H1 (cell line): ENCODE results near the gene DRC3. TPM values are rescaled to one million over a fixed set of nuclear protein-coding genes. Genes with fewer than 3 reads are reported as not detected.

Source experiments
- CTCF ChIA-PET: fragments of 300-600 bp; sonication (Branson Sonifier 250); formaldehyde crosslinking; loops from one replicate; lab custom pipeline; 2021; ENCODE audit not compliant: partially characterized antibody; lab: Charles Lee
- POLR2A ChIA-PET: fragments of 300-600 bp; sonication (Branson Sonifier 250); formaldehyde crosslinking; loops from one replicate; lab custom pipeline; 2021; ENCODE audit warnings: inconsistent platforms; ENCODE audit not compliant: partially characterized antibody; lab: Charles Lee
- DNase-seq, 2 experiments: peaks; one replicate each; pipeline versions ENCODE4 v3.0.0 to v3.0.0-alpha.2; 2010 to 2022; ENCODE audit warnings: low spot score in 2 of 2, low read depth in 1 of 2, mixed read lengths in 1 of 2
- FAIRE-seq: peaks from 2 replicates; lab custom pipeline; 2011; peaks lifted over from hg19 to GRCh38; lab: Jason Lieb, UNC
- H2AFZ ChIP-seq: 2 replicates; pipeline ENCODE4 v1.8.1; 2012; ENCODE audit warnings: low read length, inconsistent platforms
- H2AK5ac ChIP-seq: 2 replicates; pipeline ENCODE4 v1.6.1; 2013; ENCODE audit warnings: low read depth, low read length
- H2BK120ac ChIP-seq: replicated peaks from 2 replicates; pipeline ENCODE3; 2013; ENCODE audit warnings: low read depth, low read length, inconsistent platforms
- H2BK12ac ChIP-seq: 2 replicates; pipeline ENCODE4 v1.6.1; 2013; ENCODE audit warnings: low read depth, low read length
- H2BK15ac ChIP-seq: 2 replicates; pipeline ENCODE4 v1.6.1; 2013; ENCODE audit warnings: low read length
- H2BK20ac ChIP-seq: 2 replicates; pipeline ENCODE4 v1.6.1; 2013; ENCODE audit warnings: low read length
- H2BK5ac ChIP-seq: 2 replicates; pipeline ENCODE4 v1.6.1; 2013; ENCODE audit warnings: low read depth, low read length
- H3K14ac ChIP-seq: 2 replicates; pipeline ENCODE4 v1.6.1; 2013; ENCODE audit warnings: inconsistent platforms; ENCODE audit not compliant: insufficient read length
- H3K18ac ChIP-seq: 2 replicates; pipeline ENCODE4 v1.6.1; 2013; ENCODE audit warnings: low read length; ENCODE audit errors: extremely low read depth
- H3K23ac ChIP-seq: 2 replicates; pipeline ENCODE4 v1.6.1; 2013; ENCODE audit warnings: inconsistent platforms; ENCODE audit not compliant: insufficient read length
- H3K23me2 ChIP-seq: 2 replicates; pipeline ENCODE4 v1.6.1; 2013; ENCODE audit warnings: low read depth, low read length
- H3K27ac ChIP-seq: 2 replicates; pipeline ENCODE4 v1.6.1; 2011; ENCODE audit warnings: low read depth, low read length, inconsistent platforms
- H3K27me3 ChIP-seq, 4 experiments: replicated peaks in 1 of 4; 1 replicate in 1 of 4; 2 replicates in 3 of 4; pipeline versions ENCODE4 v1.6.1 to v1.8.1; 2011 to 2013; ENCODE audit warnings: low read length in 3 of 4, mild to moderate bottlenecking in 3 of 4, inconsistent platforms in 2 of 4, mixed read lengths in 2 of 4, moderate library complexity in 1 of 4; ENCODE audit not compliant: control insufficient read depth in 3 of 4, insufficient read depth in 3 of 4; ENCODE audit errors: extremely low read depth in 1 of 4
- H3K36me3 ChIP-seq, 4 experiments: 2 replicates each; pipeline versions ENCODE4 v1.6.1 to v1.8.1; 2011 to 2013; ENCODE audit warnings: mild to moderate bottlenecking in 4 of 4, low read length in 3 of 4, moderate library complexity in 2 of 4, control low read depth in 1 of 4, inconsistent platforms in 1 of 4; ENCODE audit not compliant: insufficient read depth in 4 of 4, control insufficient read depth in 2 of 4
- H3K4ac ChIP-seq: replicated peaks from 2 replicates; pipeline ENCODE3; 2013; ENCODE audit warnings: low read length, low read depth, mixed read lengths, inconsistent platforms; ENCODE audit not compliant: insufficient read length
- H3K4me1 ChIP-seq, 4 experiments: replicated peaks in 1 of 4; 1 replicate in 1 of 4; 2 replicates in 3 of 4; pipeline versions ENCODE4 v1.6.1 to v1.8.1; 2011 to 2013; ENCODE audit warnings: low read length in 3 of 4, inconsistent platforms in 2 of 4, mixed read lengths in 1 of 4; ENCODE audit not compliant: insufficient read depth in 4 of 4, control insufficient read depth in 3 of 4
- H3K4me2 ChIP-seq, 2 experiments: 2 replicates each; pipeline versions ENCODE4 v1.6.1 to v1.8.1; 2011 to 2013; ENCODE audit warnings: low read depth in 2 of 2, low read length in 2 of 2, control low read depth in 1 of 2, inconsistent platforms in 1 of 2, mild to moderate bottlenecking in 1 of 2; ENCODE audit not compliant: insufficient read depth in 1 of 2
- H3K4me3 ChIP-seq, 4 experiments: fragments of 200-600, 300-600 bp in 1 of 4; sonication (generic), shearing (Covaris generic), sonication (Bioruptor Twin) in 1 of 4; 2 replicates each; pipeline versions ENCODE4 v1.5.1 to v1.8.1; 2011 to 2016; ENCODE audit warnings: low read length in 4 of 4, low read depth in 3 of 4, control low read depth in 2 of 4, inconsistent platforms in 2 of 4, mild to moderate bottlenecking in 2 of 4, mixed read lengths in 1 of 4, moderate library complexity in 1 of 4; ENCODE audit not compliant: insufficient read depth in 2 of 4; ENCODE audit errors: extremely low read depth in 1 of 4
- H3K56ac ChIP-seq: replicated peaks from 2 replicates; pipeline ENCODE3; 2013; ENCODE audit warnings: low read depth, mild to moderate bottlenecking, mixed read lengths, low read length, inconsistent platforms; ENCODE audit not compliant: insufficient read length
- H3K79me1 ChIP-seq: 2 replicates; pipeline ENCODE4 v1.6.1; 2013; ENCODE audit warnings: low read depth, low read length, control low read depth
- H3K79me2 ChIP-seq, 2 experiments: 2 replicates each; pipeline versions ENCODE4 v1.6.1 to v1.8.1; 2012 to 2013; ENCODE audit warnings: low read length in 2 of 2, mild to moderate bottlenecking in 2 of 2, inconsistent platforms in 1 of 2; ENCODE audit not compliant: insufficient read depth in 2 of 2, control insufficient read depth in 1 of 2
- H3K9ac ChIP-seq, 4 experiments: replicated peaks in 1 of 4; 1 replicate in 1 of 4; 2 replicates in 3 of 4; pipeline versions ENCODE4 v1.6.1 to v1.8.1; 2011 to 2013; ENCODE audit warnings: low read depth in 3 of 4, low read length in 3 of 4, control low read depth in 2 of 4, mild to moderate bottlenecking in 2 of 4, moderate library complexity in 2 of 4, inconsistent platforms in 1 of 4; ENCODE audit errors: extremely low read depth in 1 of 4
- H3K9me3 ChIP-seq, 2 experiments: 2 replicates each; pipeline versions ENCODE4 v1.6.1 to v1.8.1; 2012 to 2013; ENCODE audit warnings: mild to moderate bottlenecking in 2 of 2, moderate library complexity in 2 of 2, control low read depth in 1 of 2, inconsistent platforms in 1 of 2, low read depth in 1 of 2, low read length in 1 of 2, mixed read lengths in 1 of 2; ENCODE audit not compliant: insufficient read depth in 2 of 2
- H4K20me1 ChIP-seq, 2 experiments: replicated peaks in 1 of 2; 2 replicates each; pipeline versions ENCODE3 to v1.8.1; 2011 to 2013; ENCODE audit warnings: inconsistent platforms in 2 of 2, low read length in 2 of 2, mild to moderate bottlenecking in 1 of 2; ENCODE audit not compliant: insufficient read depth in 2 of 2, control insufficient read depth in 1 of 2
- H4K5ac ChIP-seq: 2 replicates; pipeline ENCODE4 v1.6.1; 2013; ENCODE audit warnings: low read length, low read depth, mixed read lengths, inconsistent platforms; ENCODE audit not compliant: insufficient read length
- H4K8ac ChIP-seq: 2 replicates; pipeline ENCODE4 v1.8.0; 2013; ENCODE audit warnings: mild to moderate bottlenecking, moderate library complexity, low read length, inconsistent platforms; ENCODE audit not compliant: insufficient read depth; ENCODE audit errors: extremely low read depth
- H4K91ac ChIP-seq: replicated peaks from 2 replicates; pipeline ENCODE3; 2013; ENCODE audit warnings: low read length, mixed read lengths, inconsistent platforms; ENCODE audit not compliant: insufficient read length
- ATF2 ChIP-seq: IDR thresholded peaks from 2 replicates; pipeline ENCODE4 v1.6.1; 2012; ENCODE audit warnings: low read length, inconsistent platforms
- CTBP2 ChIP-seq: IDR thresholded peaks from 2 replicates; pipeline ENCODE4 v1.7.0; 2011; ENCODE audit warnings: borderline replicate concordance, mild to moderate bottlenecking, moderate library complexity, mixed read lengths, low read length; ENCODE audit not compliant: insufficient read depth, insufficient read length
- KDM4A ChIP-seq: IDR thresholded peaks from one replicate; pipeline ENCODE4 v1.7.1; 2012; ENCODE audit warnings: low read depth, mild to moderate bottlenecking, moderate library complexity, low read length, inconsistent platforms; ENCODE audit not compliant: severe bottlenecking
- POLR2A ChIP-seq, 2 experiments: IDR thresholded peaks; 1 replicate in 1 of 2; 2 replicates in 1 of 2; pipeline ENCODE4 v1.6.1; 2011; ENCODE audit warnings: low read depth in 2 of 2, low read length in 2 of 2, mild to moderate bottlenecking in 2 of 2; ENCODE audit errors: control extremely low read depth in 1 of 2
- SAP30 ChIP-seq: fragments of 300-600 bp; sonication (generic); IDR thresholded peaks from 2 replicates; pipeline ENCODE4 v1.7.1; 2012; ENCODE audit warnings: low read length, moderate library complexity, mild to moderate bottlenecking, inconsistent platforms; ENCODE audit not compliant: insufficient read depth, insufficient replicate concordance
- SP4 ChIP-seq: IDR thresholded peaks from 2 replicates; pipeline ENCODE4 v1.6.1; 2012; ENCODE audit warnings: low read length, inconsistent platforms
- TAF1 ChIP-seq: IDR thresholded peaks from 2 replicates; pipeline ENCODE4 v1.6.1; 2011; ENCODE audit warnings: mild to moderate bottlenecking, low read depth, low read length
- USF2 ChIP-seq: IDR thresholded peaks from 2 replicates; pipeline ENCODE4 v1.6.1; 2011; ENCODE audit warnings: low read length, improper control_type of control experiment
- YY1 ChIP-seq: IDR thresholded peaks from 2 replicates; pipeline ENCODE4 v1.6.1; 2011; ENCODE audit warnings: low read depth, mild to moderate bottlenecking, low read length
- WGBS, 2 experiments: shearing (Covaris generic) in 1 of 2; methylation state at CpG; one replicate each; pipeline versions ENCODE4 v1.1.6 to v1.1.7; 2013 to 2015; ENCODE audit warnings: low lambda C conversion rate in 2 of 2, mixed read lengths in 2 of 2, inconsistent platforms in 1 of 2, low coverage in 1 of 2, missing lambda C conversion rate in 1 of 2; ENCODE audit not compliant: insufficient replicate concordance in 2 of 2, insufficient coverage in 1 of 2, insufficient read length in 1 of 2; ENCODE audit errors: extremely low coverage in 1 of 2, missing lambda C conversion rate in 1 of 2; 5-methylcytosine and 5-hydroxymethylcytosine counted together
- polyA plus RNA-seq, 7 experiments: library from polyadenylated mRNA; depleted of rRNA in 3 of 7; stranded (reverse) in 5 of 7; unstranded in 2 of 7; fragments of >200 nt in 5 of 7; fragments of 200-250 nt in 2 of 7; gene quantifications; 1 replicate in 5 of 7; 2 replicates in 1 of 7; 4 replicates in 1 of 7; pipeline versions ENCODE4 v1.2.1 to v1.2.3, GENCODE V29; 2011 to 2013; ENCODE audit warnings: missing spikeins in 2 of 7, mixed read lengths in 2 of 7
- total RNA-seq: library from RNA; stranded (reverse); fragmentation: NEBNext Ultra II Directional; extraction: Animal tissue kit (Norgen Biotek cat#: 25700); gene quantifications from 2 replicates; pipeline ENCODE4 v1.2.1, GENCODE V29; 2021

DRC3 gene
- total and polyA plus RNA-seq, 2 of the 8 experiments (the other 6 are each of a cell fraction or from before 2014, with no cell fraction given): 0.59 TPM; not detected in 1

GRCh38 chr17:17958982-17959381 is 13.7 kb upstream of the DRC3 start:
- Histone ChIP-seq H2BK5ac (no peak overlapping the region), H3K79me1 (no peaks in the 10 kb centered on the region), H2AK5ac (no peak overlapping the region), H3K79me2 (no peaks in the 10 kb centered on the region), H3K56ac (no peak overlapping the region), H2BK120ac (no peak overlapping the region), H2BK20ac (no peak overlapping the region), H4K5ac (no peak overlapping the region), H3K4me2 (no peak overlapping the region), H3K23ac (no peak overlapping the region), H3K14ac (no peak overlapping the region), H4K8ac (no peak overlapping the region), H2BK15ac (no peak overlapping the region), H3K36me3 (no peaks in the 10 kb centered on the region), H3K9ac (no peak overlapping the region), H3K4ac (no peak overlapping the region), H2AFZ (no peak overlapping the region), H3K9me3 (no peaks in the 10 kb centered on the region), H3K18ac (no peak overlapping the region), H3K23me2 (no peaks in the 10 kb centered on the region), H4K91ac (no peak overlapping the region), H3K4me1 (peaks cover 0 to 6% (median 0%) of the 10 kb centered on the region in 4 experiments; a peak in 1 of 7 replicates), H4K20me1 (no peaks in the 10 kb centered on the region), H2BK12ac (no peak overlapping the region), H3K27ac (no peak overlapping the region), H3K27me3 (no peaks in the 10 kb centered on the region), H3K4me3 (no peak overlapping the region)
- CTCF ChIA-PET: interaction anchor here (1.3 kb wide), 1 partner anchor 54 kb away, joined by 3 read pairs; no protein-coding TSS in a partner anchor
- DNase-seq: no peak
- POLR2A ChIA-PET: no interaction called here
- 93% methylated on average over 5 of the region's 5 CpGs; no CpG with 5 or more reads in 1 of the 2 experiments for WGBS, 2 experiments
- FAIRE-seq: no peak
- TF ChIP-seq USF2: no peak
- TF ChIP-seq TAF1: no peak
- TF ChIP-seq KDM4A: no peak
- no peak for TF ChIP-seq POLR2A (IDR thresholded peaks at IDR 0.05; ENCODE audit: control extremely low read depth in 1 of 2, low read depth in 2 of 2, low read length in 2 of 2)
- no peak for TF ChIP-seq ATF2
- no peak for TF ChIP-seq YY1
- TF ChIP-seq SP4: no peak
- TF ChIP-seq CTBP2: no peak
- no peak for TF ChIP-seq SAP30
